Activated naive CD8-positive, alpha-beta T cell treated with anti-CD3 and anti-CD28 coated beads, Interleukin-2, amount 50 U/mL, for 16 hours (primary cell): ENCODE data around the gene OR52W1.
A peak's percentile ranks its signal among the peaks of the same experiment; 100 is the strongest.
"Not testable (repeated sequence)": the region's sequence is repeated elsewhere in the genome, so short reads cannot be mapped to it uniquely, and the experiment has no call there.

ENCODE experiments used
- DNase-seq: peaks from one replicate; pipeline ENCODE4 v3.0.0-alpha.2; 2020; ENCODE audit warnings: low read depth, low spot score

Gene OR52W1

DNA sequence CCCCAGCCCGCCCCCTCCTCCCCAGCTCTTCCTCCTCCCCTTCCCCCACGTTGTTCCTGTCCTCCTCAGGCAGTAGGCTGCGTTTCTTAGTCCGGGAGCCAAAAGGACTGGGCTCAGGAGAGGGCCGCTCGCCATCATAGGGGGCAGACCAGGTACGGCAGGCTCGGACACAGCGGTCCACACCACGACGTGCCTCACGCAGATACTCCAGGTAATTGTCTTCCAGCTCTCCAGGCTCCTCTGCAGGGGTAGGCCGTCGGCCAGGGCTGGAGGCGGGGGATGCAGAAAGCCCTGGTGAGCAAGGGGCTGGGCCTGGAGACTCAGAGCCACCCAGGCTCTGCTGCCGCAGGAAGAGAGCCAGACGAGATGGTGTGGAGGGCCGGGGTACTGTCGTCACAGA lies 18.7 kb downstream of the OR52W1 start:
- DNase-seq, result no peak

DNA sequence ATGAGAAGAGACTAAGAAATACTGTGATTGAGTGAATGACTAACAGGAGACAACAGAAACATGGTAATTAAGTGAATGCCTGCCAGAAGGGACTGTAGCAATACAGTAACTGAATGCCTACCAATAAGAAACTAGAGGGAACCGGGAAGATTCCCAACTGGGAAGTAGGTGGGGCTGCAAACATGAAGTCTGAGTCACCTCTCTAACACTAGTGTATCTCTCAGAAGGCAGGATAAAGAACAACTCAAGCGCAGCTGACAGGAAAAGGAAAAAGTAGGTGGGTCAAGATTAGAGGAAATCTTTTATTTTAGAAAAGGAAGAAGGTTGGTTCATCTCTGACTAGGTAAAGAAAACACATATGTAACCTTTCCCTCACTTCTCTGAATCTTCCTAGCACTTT lies 20.3 kb downstream of the OR52W1 start:
- DNase-seq, result no peak

DNA sequence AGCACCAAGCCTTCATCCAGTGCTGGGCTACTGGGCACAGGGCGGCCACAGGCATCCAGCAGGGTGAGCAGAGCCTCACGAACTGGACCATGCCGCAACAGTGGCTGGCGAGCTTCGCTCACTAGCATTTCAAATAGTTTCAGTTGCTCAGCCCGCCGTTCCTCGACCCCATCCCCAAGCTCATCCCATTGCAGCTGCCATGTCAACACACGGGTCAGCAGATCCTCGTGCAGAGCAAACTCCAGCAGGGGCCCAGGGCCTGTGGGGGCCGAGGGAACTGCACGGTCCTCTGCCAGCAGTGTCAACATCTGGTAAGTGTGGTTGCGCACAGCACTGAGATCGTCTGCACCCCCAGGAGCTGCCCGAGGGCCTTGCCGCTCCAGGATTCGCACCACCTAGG lies 24.8 kb downstream of the OR52W1 start:
- no peak for DNase-seq

DNA sequence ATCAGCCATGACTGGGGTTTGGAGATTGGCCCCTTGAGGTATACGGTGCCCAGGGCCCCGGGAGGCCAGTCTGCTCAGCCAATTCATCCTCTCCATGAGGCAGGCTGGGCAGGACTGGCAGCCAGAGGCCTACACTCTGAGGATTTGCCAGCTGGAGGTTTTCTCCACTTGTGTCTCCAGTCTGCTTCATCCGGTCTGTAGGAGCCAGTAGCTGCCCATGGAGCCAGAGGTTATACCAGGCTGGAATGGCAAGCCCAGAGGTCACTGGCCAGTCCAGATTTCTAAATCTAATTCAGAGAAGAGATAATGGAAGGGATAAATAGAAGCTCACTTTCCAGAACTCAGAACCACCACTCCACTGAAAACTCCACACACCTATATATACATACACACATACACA lies 25.4 kb downstream of the OR52W1 start:
- no peak for DNase-seq

DNA sequence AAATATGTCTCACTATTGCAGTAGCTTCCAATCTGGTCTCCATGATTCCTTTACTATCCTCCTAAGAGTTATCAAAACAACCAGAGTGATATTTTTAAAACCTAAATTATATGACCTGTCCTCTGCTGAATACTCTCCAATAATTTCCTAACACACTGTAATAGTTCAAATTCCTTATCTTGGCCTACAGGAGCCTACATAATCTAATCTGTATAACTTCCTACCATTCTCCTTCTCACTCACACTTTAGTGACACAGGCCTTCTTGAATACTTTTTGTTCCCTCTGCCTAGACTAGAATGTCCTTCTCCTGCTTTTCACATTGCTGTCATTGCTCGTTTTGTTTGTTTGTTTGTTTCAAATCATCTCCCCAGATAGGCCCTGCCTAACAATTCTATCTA lies 26.0 kb downstream of the OR52W1 start:
- DNase-seq, result no peak

DNA sequence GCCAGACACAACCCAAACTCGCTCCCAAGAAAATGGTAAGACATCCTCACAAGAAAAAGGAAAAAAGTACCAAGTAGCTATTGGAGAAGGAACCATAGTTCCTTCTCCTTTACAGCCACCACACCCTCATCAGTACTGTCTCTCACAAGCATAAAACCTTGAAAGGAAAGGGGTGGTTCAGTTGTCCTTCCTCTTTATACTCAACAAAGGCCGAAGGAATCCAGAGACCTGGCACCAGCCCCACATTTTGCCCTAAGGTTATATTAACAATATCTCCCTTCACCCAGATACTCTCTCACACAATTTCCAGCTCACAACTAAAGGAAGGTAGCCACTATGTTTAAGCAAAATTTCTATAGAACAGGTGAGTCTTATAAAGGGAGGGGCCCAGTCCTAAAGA lies 26.9 kb downstream of the OR52W1 start:
- DNase-seq, result no peak

DNA sequence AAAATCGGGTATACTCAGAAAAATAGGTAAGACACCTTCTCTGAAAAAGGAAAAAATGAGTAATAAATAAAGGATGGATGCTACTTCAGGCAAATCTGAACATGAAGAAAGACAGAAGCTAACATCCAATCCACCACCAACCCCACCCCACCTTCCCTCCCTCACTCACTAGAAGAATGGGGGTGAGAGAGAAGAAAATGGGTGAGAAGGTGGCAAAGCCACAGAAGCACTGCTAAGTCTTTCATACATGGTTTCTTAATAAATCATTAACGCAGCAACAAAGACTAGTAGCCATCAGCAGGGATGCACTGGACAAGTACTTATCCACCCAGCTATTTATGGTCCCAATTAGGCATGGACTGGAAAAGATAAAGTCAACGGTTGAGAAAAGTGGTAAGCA lies 29.5 kb downstream of the OR52W1 start:
- no peak for DNase-seq

DNA sequence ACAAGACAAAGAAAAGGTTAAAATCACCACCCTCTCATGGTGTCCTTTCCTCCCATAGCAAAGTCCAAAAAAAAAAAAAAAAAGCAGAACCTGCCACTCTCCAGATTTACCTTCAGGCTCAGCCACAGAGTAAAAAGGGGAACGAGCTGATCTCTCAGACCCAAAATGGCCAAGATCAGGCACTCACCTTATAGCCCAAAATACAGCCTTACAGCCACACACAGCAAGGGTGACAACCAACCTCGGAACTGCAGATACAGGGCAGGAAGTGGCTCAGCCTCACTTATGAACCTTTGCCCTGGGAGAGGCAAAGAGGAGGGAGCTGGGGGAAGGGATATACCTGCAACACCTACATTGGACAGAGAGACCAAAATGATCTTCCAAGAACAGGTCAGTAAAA lies 30.9 kb downstream of the OR52W1 start:
- no peak for DNase-seq

DNA sequence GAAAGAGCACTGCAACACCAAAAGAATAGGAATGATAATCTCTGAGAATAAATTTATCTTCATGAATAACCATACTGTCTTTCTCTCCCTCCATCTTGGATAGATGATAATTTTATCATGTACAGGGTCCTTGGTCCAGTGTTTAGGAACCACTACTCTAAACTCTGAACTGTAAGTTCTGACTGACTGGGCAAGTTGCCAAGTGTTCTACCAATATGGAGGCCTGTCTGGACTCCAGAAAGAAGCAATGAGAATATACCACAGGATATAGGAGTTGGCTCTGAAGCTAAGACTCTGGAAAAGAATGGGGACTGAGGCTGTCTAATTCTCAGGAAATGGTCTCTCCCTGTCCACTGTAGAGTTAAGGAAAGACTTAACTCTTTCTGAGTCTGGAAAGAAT lies 33.9 kb downstream of the OR52W1 start:
- DNase-seq, result no peak

DNA sequence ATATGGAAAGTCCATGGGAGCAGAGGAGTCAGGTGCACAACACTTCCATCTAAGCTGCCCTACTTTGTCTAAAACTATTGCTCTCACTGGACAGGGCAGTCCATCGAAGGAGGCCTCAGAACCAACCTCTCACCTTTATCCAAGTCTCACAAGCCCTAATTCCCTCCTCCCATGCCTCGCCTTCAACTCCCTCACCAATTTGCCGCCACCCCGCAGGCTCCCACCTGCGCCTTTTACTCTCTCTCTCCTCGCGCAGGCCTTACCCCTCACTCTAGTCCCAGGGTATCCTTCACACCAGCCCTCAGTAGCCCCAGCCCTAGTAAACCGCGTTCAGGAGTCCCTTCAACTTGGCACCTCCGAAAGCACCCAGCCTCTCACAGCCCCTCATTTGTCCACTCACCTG lies 35.0 kb downstream of the OR52W1 start:
- no peak for DNase-seq

DNA sequence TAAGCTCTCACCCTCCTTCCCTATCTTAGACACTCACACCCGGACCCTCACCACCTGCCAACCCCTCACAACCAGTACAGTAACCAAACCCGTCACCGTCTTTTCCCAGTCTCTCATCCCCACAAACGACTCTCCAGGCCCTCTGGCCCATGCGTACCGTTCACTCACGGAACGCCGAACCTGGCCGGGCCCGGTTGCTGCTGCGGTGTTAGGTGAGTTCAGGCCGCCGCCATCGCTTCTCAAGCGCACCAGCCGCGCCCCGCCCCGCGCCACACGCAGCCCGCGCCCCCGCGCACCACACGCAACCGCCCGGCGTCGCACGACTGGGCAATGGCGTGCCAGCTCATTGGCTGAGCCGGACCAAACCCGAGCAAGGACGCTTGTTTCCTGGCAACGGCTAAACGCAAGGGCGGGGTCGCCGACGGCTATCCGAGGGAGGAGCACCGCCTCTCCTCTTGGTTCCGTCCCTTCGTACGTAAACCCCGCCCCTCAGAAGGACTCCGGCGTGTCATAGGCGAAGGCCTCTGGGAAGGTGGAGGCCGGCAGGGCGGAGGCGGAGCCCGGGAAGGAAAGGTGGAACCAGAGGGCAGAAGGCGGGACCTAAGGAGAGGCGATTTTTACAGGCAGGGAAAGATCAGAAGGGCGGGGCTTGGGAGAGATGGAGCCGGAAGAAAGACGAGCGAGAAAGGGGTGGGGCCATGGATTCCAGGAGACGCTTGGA lies 35.5 kb downstream of the OR52W1 start, which contains the start of gene FHIP1B:
FHIP1B (minus strand) TSS at position 250 of the 721 bp plus-strand sequence. CDS start 10,120 bp downstream, outside the sequence.
- peak; percentile 98 for DNase-seq

DNA sequence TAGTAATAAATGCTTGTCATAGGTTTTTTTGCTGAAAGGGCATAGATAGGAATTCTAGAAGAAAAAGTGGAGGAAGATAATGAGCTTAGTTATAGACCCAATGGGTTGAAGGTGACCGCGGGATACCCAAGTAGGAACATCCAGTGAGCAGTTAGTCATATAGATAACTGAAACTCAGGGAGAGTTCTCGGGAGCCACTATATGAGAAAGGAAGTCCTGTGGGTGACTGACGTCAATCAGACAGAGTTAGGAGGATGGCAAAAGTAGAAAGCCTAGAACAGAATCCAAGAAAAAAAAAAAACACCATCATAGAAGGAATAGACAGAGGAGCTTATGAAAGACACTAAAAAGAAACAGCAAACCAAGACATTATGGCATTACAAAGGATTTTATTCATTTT lies 38.2 kb downstream of the OR52W1 start:
- DNase-seq, result no peak

DNA sequence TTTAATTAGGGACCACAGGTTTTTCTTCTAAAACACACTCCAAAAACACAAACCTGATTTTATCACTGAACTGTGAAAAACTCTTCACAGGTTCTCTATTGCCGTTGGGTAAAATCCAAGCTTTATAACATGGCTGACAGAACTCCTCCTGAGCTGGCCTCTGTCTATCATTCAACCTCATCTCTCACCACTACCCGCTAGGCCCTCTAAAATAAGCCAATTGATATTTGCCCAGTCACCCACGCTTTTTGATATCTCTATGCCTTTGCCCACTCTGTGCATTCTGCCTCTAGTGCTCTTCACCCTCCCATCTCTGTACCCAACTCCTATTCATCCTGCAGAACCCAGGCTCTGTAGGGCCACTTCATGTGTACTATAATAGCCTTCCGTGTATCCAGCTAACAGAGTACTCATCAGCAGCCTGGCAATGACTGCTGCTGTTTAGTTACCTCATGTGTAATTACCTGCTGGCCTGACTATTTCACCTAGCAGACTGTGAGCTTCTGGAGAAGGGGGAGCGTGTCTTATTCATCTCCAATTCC lies 38.8 kb downstream of the OR52W1 start:
- no peak for DNase-seq

DNA sequence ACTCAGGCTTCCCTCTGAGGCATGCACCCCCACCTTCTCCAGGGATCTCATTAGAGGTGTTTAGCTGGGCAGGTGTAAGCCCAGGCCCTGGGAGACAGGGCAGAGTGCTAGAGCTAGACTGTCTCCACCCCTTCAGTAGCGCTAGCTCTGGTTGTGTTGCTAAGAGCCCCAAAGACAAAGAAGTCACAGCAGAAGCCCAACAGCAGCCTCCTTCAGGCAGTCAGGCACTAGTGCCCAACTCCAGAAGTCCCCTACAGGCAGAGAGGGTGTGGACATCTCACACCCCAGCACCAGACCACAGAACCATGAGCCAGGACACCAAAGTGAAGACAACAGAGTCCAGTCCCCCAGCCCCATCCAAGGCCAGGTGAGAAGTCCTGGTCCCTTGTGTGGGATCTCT lies 39.9 kb downstream of the OR52W1 start, which contains the start of gene CNGA4:
CNGA4 (plus strand) TSS at position 188 of the 400 bp plus-strand sequence; CDS start at position 306, 118 bp downstream.
- DNase-seq, result no peak

DNA sequence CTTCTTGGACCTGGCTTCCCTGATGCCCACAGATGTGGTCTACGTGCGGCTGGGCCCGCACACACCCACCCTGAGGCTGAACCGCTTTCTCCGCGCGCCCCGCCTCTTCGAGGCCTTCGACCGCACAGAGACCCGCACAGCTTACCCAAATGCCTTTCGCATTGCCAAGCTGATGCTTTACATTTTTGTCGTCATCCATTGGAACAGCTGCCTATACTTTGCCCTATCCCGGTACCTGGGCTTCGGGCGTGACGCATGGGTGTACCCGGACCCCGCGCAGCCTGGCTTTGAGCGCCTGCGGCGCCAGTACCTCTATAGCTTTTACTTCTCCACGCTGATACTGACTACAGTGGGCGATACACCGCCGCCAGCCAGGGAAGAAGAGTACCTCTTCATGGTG lies 41.1 kb downstream of the OR52W1 start:
- DNase-seq, result no peak

DNA sequence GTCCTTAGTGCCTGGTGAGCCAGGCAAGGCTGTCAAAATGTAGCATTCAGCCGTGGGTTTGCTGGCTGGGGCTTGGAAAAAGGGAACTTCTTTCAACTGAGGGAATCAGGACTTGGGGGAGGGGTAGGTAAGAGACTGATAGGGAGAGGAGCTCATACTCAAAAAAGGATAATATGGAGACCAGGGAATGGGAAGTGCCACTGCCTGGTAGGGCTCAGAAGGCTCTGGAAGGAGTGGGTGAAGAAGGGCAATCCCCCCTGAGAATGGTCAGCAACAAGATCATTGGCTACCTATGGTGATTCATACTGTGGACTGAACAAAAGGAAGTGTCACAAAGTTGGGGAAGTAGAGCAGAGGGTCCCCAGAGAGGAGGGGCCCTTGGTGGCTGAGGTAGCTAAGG lies 41.8 kb downstream of the OR52W1 start:
- no peak for DNase-seq

DNA sequence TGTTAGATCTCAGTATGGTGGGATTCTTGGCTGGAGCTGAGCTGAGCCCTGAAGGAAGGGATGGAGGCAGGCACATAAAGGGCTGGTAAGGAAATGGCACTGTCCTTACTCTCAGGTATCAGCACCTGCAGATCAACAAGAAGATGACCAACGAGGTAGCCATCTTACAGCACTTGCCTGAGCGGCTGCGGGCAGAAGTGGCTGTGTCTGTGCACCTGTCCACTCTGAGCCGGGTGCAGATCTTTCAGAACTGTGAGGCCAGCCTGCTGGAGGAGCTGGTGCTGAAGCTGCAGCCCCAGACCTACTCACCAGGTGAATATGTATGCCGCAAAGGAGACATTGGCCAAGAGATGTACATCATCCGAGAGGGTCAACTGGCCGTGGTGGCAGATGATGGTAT lies 42.3 kb downstream of the OR52W1 start:
- no peak for DNase-seq

DNA sequence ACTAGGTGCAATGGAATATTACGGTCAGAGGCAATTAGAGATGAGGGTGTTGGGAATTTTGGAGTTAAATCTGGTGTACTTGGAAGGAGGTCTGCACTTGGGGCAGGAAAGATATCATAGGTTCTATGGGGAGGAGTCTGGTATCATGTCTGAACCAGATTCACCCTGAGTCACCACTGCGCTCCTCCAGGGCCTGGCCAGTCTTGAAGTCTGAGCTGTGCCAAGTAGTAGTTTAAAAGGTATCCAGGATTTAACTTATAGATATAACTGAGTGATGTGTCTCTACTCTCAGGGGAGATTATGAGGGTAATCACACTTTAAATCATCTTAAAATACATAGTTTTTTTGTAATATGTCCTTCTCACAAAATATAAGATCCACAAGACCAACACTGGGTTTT lies 46.5 kb downstream of the OR52W1 start:
- DNase-seq, result no peak

DNA sequence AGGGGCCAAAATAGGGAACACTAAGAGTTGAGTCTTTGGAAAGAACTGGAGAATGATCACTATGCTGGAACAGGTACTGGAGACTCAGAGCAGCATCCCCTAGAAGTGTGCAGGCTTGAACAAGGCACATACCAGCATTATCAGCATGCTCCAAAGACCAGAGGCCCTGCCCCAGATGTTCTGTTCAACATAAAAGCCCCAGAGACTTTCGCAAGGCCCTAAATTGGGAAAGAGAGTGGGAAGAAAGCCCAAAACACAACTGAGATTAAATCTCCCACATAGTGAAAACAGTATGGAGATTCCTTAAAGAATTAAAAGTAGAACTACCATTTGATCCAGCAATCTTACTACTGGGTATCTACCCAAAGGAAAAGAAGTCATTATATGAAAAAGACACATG lies 49.2 kb downstream of the OR52W1 start:
- DNase-seq, result no peak

DNA sequence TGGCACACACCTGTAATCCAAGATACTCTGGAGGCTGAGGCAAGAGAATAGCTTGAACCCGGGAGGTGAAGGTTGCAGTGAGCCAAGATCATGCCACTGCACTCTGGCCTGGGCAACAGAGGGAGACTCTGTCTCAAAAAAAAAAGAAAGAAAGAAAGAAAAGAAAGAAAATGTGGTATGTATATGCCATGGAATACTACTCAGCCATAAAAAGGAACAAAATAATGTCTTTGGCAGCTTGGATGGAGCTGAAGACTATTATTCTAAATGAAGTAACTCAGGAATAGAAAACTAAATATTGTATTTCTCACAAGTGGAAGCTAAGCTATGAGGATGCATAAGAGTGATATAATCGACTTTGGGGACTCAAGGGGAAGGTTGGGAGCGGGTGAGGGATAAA lies 49.9 kb downstream of the OR52W1 start:
- not testable (repeated sequence) for DNase-seq
